WTC11 (cell line): Measurements from ENCODE around the gene TMEM175. TPM values are rescaled to one million over a fixed set of nuclear protein-coding genes. Genes with fewer than 3 reads are reported as not detected.
"Not testable (repeated sequence)": the region's sequence is repeated elsewhere in the genome, so short reads cannot be mapped to it uniquely, and the experiment has no call there.

Source experiments
- ATAC-seq: fragments of 200-7000 bp; cut with Tn5 transposase; 2 replicates; pipeline ENCODE4 v1.10.0; 2021; ENCODE audit warnings: mild to moderate bottlenecking, moderate library complexity
- CTCF ChIA-PET: fragments of 300-600 bp; sonication (Branson Sonifier 250); formaldehyde crosslinking; loops from one replicate; lab custom pipeline; 2021; ENCODE audit warnings: antibody characterized with exemption; lab: Charles Lee
- POLR2A ChIA-PET: fragments of 350-600 bp; sonication (Branson Sonifier 250); formaldehyde crosslinking; loops from one replicate; lab custom pipeline; 2021; ENCODE audit warnings: antibody characterized with exemption; lab: Charles Lee
- DNase-seq: peaks from one replicate; pipeline ENCODE4 v3.0.0; 2021; ENCODE audit warnings: low spot score
- H3K27ac Mint-ChIP-seq: 2 replicates; pipeline ENCODE4 v1.8.0; 2021; ENCODE audit warnings: mixed read lengths
- H3K27me3 Mint-ChIP-seq: 2 replicates; pipeline ENCODE4 v1.8.0; 2021; ENCODE audit warnings: low read depth, mild to moderate bottlenecking, moderate library complexity, mixed read lengths
- H3K36me3 Mint-ChIP-seq: 2 replicates; pipeline ENCODE4 v1.8.0; 2021; ENCODE audit warnings: mixed read lengths
- H3K4me1 Mint-ChIP-seq: 2 replicates; pipeline ENCODE4 v1.8.0; 2022; ENCODE audit warnings: mixed read lengths
- H3K4me3 Mint-ChIP-seq: 2 replicates; pipeline ENCODE4 v1.8.0; 2021; ENCODE audit warnings: mild to moderate bottlenecking, moderate library complexity, mixed read lengths
- H3K9me3 Mint-ChIP-seq: 2 replicates; pipeline ENCODE4 v1.8.0; 2021; ENCODE audit warnings: mixed read lengths
- CREB1 ChIP-seq: sonication (generic); formaldehyde crosslinking; IDR thresholded peaks from 2 replicates; pipeline ENCODE4 v1.8.0; 2023; ENCODE audit warnings: mild to moderate bottlenecking, missing genetic modification reagents
- EMX1 ChIP-seq: fragments of 250-450 bp; sonication (Bioruptor Pico); IDR thresholded peaks from 2 replicates; pipeline ENCODE4 v1.8.0; 2021; ENCODE audit warnings: mild to moderate bottlenecking
- ESRRA ChIP-seq: sonication (generic); formaldehyde crosslinking; IDR thresholded peaks from 2 replicates; pipeline ENCODE4 v1.8.1; 2022; ENCODE audit warnings: mild to moderate bottlenecking, missing genetic modification reagents, borderline replicate concordance
- FOXJ3 ChIP-seq: sonication (generic); formaldehyde crosslinking; IDR thresholded peaks from 2 replicates; pipeline ENCODE4 v1.9.0; 2021; ENCODE audit warnings: missing genetic modification reagents, mild to moderate bottlenecking, borderline replicate concordance
- IRF2 ChIP-seq: sonication (generic); formaldehyde crosslinking; IDR thresholded peaks from 2 replicates; pipeline ENCODE4 v1.8.0; 2022; ENCODE audit warnings: low read depth, missing genetic modification reagents, borderline replicate concordance
- NR2C2 ChIP-seq: sonication (generic); formaldehyde crosslinking; IDR thresholded peaks from 2 replicates; pipeline ENCODE4 v1.8.0; 2022; ENCODE audit warnings: mild to moderate bottlenecking, missing genetic modification reagents
- SMAD4 ChIP-seq: sonication (generic); formaldehyde crosslinking; IDR thresholded peaks from 2 replicates; pipeline ENCODE4 v1.8.0; 2022; ENCODE audit warnings: mild to moderate bottlenecking, missing genetic modification reagents
- ZNF219 ChIP-seq: sonication (generic); formaldehyde crosslinking; IDR thresholded peaks from 2 replicates; pipeline ENCODE4 v1.8.0; 2023; ENCODE audit warnings: missing genetic modification reagents, mild to moderate bottlenecking, borderline replicate concordance
- ZNF263 ChIP-seq: sonication (generic); formaldehyde crosslinking; IDR thresholded peaks from 2 replicates; pipeline ENCODE4 v1.8.1; 2022; ENCODE audit warnings: low read depth, mild to moderate bottlenecking, moderate library complexity, missing genetic modification reagents
- total RNA-seq: library from RNA; stranded (reverse); gene quantifications from 3 replicates; pipeline ENCODE4 v1.2.3, GENCODE V29; 2021
- TF ChIP-seq, protein P1 (sequence below): sonication (generic); formaldehyde crosslinking; IDR thresholded peaks from 2 replicates; pipeline ENCODE4 v1.8.0; 2023; ENCODE audit warnings: mild to moderate bottlenecking, missing genetic modification reagents
- TF ChIP-seq, protein P2 (sequence below): fragments of 250-450 bp; sonication (Bioruptor Pico); conservative IDR thresholded peaks from 2 replicates; pipeline ENCODE4 v1.9.0; 2021; ENCODE audit warnings: mild to moderate bottlenecking
- TF ChIP-seq, protein P3 (sequence below): sonication (generic); formaldehyde crosslinking; conservative IDR thresholded peaks from 2 replicates; pipeline ENCODE4 v1.8.1; 2023; ENCODE audit warnings: mild to moderate bottlenecking, low read depth, missing genetic modification reagents, moderate library complexity
- TF ChIP-seq, protein P4 (sequence below): fragments of 250-450 bp; sonication (Bioruptor Pico); IDR thresholded peaks from 2 replicates; pipeline ENCODE4 v1.9.0; 2021; ENCODE audit warnings: mild to moderate bottlenecking

TMEM175 gene
- total RNA-seq, 1 experiment from 2014 or later: 9.2 TPM

DNA sequence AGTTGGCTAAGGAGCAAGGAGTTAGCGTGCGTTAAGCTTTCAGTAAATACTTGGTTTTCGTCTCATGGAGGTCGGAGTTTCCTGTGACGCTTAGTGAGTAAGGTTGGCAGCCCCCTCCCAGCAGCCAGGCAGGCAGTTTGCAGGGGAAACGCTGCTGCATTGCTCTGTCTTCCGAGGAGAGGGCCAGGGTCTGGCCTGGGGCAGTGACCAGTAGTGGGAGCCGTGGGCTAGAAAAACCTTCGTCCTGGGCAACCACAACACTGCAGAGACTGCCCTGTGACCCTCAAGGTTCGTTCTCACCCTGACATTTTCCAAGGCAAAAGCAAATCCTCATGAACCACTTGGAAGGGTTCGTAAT, 432 bp downstream of the TMEM175 start (continued):
- TF ChIP-seq ESRRA (CRISPR knock-in tag): no peak

DNA sequence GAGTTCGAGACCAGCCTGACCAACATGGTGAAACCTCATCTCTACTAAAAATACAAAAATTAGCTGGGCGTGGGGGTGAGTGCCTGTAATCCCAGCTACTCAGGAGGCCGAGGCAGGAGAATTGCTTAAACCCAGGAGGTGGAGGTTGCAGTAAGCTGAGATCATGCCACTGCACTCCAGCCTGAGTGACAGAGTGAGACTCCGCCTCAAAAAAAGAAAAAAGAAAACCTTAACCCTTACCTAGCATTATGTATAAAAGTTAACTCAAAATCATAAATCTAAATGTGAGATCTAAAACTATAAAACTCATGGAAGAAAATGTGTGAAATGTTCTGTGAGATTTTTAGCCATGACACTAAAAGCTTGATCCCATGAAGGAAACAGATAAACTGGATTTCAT, 7.2 kb downstream of the TMEM175 start:
- H3K27ac Mint-ChIP-seq, H3K4me1 Mint-ChIP-seq, DNase-seq, H3K27me3 Mint-ChIP-seq, H3K36me3 Mint-ChIP-seq, POLR2A ChIA-PET, H3K4me3 Mint-ChIP-seq, H3K9me3 Mint-ChIP-seq, ATAC-seq, CTCF ChIA-PET: not testable (repeated sequence)

DNA sequence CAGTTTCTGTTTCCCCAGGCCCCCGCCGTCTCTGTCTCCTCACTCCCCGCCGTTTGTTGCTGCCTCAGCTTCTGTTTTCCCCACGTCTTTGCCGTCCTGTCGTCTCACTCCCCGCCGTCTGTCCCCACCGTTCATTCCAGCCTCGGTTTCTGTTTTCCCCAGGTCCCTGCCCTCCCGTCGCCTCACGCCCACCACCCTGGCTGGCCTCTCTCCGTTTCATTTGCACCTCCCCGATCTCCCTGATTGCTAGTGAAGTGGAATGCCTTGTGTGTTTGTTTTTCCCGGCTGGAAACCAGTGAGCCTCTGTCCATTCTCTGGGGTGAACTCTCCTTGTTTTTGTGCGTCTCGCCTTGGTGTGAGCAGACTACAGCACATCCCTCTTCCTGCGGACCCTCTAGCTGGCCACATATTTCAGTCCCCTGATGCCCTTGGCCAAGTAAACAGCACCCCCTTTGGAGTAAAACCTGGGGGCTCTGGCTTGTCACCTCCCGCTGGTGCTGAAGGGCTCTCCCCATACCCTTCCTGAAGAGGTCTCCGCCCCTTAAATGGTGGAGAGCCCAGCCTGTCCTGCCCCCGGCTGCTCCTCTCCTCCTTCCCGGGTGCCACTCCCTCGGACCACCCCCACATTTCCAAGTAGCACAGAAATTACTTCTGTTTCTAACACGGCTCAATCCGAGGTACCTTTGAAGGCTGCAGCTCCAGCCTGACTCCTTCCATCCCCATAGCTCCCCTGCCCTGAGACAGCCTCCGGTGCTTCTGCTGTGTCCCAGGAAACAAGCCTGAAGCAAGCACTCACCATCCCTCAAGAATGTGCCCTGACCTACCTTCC, 13.2 kb downstream of the TMEM175 start:
- no peak for DNase-seq
- peak; percentile 50 for ATAC-seq
- TF ChIP-seq, protein P1, sequence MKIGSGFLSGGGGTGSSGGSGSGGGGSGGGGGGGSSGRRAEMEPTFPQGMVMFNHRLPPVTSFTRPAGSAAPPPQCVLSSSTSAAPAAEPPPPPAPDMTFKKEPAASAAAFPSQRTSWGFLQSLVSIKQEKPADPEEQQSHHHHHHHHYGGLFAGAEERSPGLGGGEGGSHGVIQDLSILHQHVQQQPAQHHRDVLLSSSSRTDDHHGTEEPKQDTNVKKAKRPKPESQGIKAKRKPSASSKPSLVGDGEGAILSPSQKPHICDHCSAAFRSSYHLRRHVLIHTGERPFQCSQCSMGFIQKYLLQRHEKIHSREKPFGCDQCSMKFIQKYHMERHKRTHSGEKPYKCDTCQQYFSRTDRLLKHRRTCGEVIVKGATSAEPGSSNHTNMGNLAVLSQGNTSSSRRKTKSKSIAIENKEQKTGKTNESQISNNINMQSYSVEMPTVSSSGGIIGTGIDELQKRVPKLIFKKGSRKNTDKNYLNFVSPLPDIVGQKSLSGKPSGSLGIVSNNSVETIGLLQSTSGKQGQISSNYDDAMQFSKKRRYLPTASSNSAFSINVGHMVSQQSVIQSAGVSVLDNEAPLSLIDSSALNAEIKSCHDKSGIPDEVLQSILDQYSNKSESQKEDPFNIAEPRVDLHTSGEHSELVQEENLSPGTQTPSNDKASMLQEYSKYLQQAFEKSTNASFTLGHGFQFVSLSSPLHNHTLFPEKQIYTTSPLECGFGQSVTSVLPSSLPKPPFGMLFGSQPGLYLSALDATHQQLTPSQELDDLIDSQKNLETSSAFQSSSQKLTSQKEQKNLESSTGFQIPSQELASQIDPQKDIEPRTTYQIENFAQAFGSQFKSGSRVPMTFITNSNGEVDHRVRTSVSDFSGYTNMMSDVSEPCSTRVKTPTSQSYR (CRISPR knock-in tag): no peak
- no peak for TF ChIP-seq ZNF263 (CRISPR knock-in tag)
- no peak for TF ChIP-seq EMX1 (CRISPR knock-in tag)
- no peak for TF ChIP-seq SMAD4
- no peak for TF ChIP-seq ZNF219 (CRISPR knock-in tag)
- TF ChIP-seq, protein P2, sequence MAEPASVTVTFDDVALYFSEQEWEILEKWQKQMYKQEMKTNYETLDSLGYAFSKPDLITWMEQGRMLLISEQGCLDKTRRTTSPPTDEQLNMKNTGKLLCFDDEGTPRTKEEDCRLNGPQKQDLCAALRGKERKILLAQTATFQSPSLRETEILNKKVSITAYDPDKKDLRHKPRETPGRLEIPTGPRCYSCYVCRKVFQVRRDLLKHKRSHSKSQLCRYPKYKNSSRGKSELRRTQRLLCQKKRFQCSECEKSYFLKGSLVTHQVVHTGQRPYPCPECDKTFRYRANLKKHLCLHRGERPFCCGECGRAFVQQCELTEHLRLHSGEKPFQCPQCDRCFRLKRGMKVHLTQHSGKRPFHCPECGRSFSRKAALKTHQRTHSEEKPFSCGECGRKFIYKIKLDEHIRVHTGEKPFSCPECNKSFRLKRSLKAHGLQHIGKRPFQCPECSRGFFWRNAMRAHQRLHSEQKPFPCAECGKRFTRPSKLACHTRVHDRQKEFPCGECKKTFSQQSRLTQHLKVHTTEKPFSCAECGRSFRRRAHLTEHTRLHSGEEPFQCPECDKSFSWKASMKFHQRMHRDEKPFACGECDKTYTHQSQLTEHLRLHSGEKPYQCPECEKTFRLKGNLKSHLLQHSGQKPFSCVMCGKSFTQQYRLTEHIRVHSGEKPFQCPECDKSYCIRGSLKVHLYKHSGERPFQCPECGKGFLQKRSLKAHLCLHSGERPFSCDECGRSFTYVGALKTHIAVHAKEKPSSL (CRISPR knock-in tag): no peak
- TF ChIP-seq, protein P3, sequence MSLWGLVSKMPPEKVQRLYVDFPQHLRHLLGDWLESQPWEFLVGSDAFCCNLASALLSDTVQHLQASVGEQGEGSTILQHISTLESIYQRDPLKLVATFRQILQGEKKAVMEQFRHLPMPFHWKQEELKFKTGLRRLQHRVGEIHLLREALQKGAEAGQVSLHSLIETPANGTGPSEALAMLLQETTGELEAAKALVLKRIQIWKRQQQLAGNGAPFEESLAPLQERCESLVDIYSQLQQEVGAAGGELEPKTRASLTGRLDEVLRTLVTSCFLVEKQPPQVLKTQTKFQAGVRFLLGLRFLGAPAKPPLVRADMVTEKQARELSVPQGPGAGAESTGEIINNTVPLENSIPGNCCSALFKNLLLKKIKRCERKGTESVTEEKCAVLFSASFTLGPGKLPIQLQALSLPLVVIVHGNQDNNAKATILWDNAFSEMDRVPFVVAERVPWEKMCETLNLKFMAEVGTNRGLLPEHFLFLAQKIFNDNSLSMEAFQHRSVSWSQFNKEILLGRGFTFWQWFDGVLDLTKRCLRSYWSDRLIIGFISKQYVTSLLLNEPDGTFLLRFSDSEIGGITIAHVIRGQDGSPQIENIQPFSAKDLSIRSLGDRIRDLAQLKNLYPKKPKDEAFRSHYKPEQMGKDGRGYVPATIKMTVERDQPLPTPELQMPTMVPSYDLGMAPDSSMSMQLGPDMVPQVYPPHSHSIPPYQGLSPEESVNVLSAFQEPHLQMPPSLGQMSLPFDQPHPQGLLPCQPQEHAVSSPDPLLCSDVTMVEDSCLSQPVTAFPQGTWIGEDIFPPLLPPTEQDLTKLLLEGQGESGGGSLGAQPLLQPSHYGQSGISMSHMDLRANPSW (CRISPR knock-in tag): no peak
- no peak for TF ChIP-seq CREB1 (CRISPR knock-in tag)
- Mint-ChIP-seq H3K36me3 (no peaks in the 10 kb centered on the region), H3K4me3 (peak overlapping the region; percentile 66), H3K27me3 (peaks cover 26% of the 10 kb centered on the region), H3K27ac (peak overlapping the region; percentile 92), H3K9me3 (no peaks in the 10 kb centered on the region), H3K4me1 (peaks cover 13% of the 10 kb centered on the region)
- ChIA-PET POLR2A (no interaction called here), CTCF (interaction anchor here (1.2 to 1.6 kb wide), 2 partner anchors 13 to 19 kb away, joined by 3 to 4 read pairs; partner anchors contain the start of genes GAK and TMEM175)

DNA sequence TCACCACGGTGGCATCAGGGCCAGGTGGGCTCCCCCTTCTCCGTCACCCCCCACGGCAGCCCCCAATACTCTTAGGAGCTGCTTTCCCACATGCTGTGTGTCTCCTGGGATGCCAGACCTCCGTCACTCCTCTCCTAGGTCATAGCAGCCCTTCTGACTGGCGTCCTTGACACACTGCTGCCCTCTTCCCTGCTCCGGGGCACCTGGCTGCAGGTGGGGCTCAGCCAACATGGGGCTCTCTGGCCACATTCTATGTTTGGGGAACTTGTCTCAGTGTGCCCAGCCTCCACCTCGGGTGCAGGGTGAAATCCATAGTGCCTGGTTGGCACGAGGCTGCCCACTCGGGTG, 13.8 kb downstream of the TMEM175 start:
- DNase-seq: no peak
- Mint-ChIP-seq H3K27me3 (peaks cover 26% of the 10 kb centered on the region), H3K36me3 (no peaks in the 10 kb centered on the region), H3K4me3 (peak overlapping the region; percentile 66; the same call in 1 of the 2 replicates), H3K9me3 (no peaks in the 10 kb centered on the region), H3K4me1 (peaks cover 13% of the 10 kb centered on the region), H3K27ac (peak overlapping the region; percentile 4; the same call in 1 of the 2 replicates)
- ATAC-seq: no peak
- POLR2A ChIA-PET: no interaction called here
- CTCF ChIA-PET: interaction anchor here (1.2 to 1.6 kb wide), 2 partner anchors 14 to 19 kb away, joined by 3 to 4 read pairs; partner anchors contain the start of genes GAK and TMEM175
- TF ChIP-seq, protein P2 (CRISPR knock-in tag): no peak
- no peak for TF ChIP-seq FOXJ3
- no peak for TF ChIP-seq ZNF219 (CRISPR knock-in tag)
- TF ChIP-seq, protein P4, sequence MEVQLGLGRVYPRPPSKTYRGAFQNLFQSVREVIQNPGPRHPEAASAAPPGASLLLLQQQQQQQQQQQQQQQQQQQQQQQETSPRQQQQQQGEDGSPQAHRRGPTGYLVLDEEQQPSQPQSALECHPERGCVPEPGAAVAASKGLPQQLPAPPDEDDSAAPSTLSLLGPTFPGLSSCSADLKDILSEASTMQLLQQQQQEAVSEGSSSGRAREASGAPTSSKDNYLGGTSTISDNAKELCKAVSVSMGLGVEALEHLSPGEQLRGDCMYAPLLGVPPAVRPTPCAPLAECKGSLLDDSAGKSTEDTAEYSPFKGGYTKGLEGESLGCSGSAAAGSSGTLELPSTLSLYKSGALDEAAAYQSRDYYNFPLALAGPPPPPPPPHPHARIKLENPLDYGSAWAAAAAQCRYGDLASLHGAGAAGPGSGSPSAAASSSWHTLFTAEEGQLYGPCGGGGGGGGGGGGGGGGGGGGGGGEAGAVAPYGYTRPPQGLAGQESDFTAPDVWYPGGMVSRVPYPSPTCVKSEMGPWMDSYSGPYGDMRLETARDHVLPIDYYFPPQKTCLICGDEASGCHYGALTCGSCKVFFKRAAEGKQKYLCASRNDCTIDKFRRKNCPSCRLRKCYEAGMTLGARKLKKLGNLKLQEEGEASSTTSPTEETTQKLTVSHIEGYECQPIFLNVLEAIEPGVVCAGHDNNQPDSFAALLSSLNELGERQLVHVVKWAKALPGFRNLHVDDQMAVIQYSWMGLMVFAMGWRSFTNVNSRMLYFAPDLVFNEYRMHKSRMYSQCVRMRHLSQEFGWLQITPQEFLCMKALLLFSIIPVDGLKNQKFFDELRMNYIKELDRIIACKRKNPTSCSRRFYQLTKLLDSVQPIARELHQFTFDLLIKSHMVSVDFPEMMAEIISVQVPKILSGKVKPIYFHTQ (CRISPR knock-in tag): no peak
- TF ChIP-seq NR2C2 (CRISPR knock-in tag): no peak
- no peak for TF ChIP-seq IRF2 (CRISPR knock-in tag)
